HCT116 (cell line): ENCODE results near the gene GREM2. TPM values are rescaled to one million over a fixed set of nuclear protein-coding genes. Genes with fewer than 3 reads are reported as not detected.

Source experiments
- ATAC-seq: fragments of 200-7000 bp; cut with Tn5 transposase; 2 replicates; pipeline ENCODE4 v1.9.1; 2020; ENCODE audit warnings: mild to moderate bottlenecking, moderate library complexity
- BruUV-seq: library from RNA; stranded (reverse); fragments of 400-500 nt; replicated peaks from 2 replicates; lab custom pipeline; 2021; lab: Mats Ljungman, UMichigan
- CTCF ChIA-PET: fragments of 300-600 bp; sonication (Branson Sonifier 250); formaldehyde crosslinking; loops from one replicate; lab custom pipeline; 2021; ENCODE audit warnings: antibody characterized with exemption; lab: Charles Lee
- POLR2A ChIA-PET: fragments of 300-600, 350-600 bp; sonication (Branson Sonifier 250); formaldehyde crosslinking; loops from one replicate; lab custom pipeline; 2021; ENCODE audit warnings: antibody characterized with exemption; lab: Charles Lee
- RAD21 ChIA-PET, 2 experiments: fragments of 300-600 bp; sonication (Branson Sonifier 250); formaldehyde crosslinking; loops; one replicate each; lab custom pipeline; 2023; ENCODE audit warnings: low total read pairs in 2 of 2; ENCODE audit not compliant: uncharacterized antibody in 2 of 2, unreplicated experiment in 2 of 2, low non-redundant PET in 1 of 2; lab: Charles Lee
- DNase-seq: peaks from one replicate; pipeline ENCODE4 v3.0.0-alpha.2; 2010; ENCODE audit warnings: low read depth, low spot score
- H2AFZ ChIP-seq: fragments of 200-600 bp; shearing (Covaris generic), sonication (generic); 2 replicates; pipeline ENCODE4 v1.6.1; 2017; ENCODE audit warnings: low read depth, mixed run types, mixed read lengths, antibody characterized with exemption, low read length; ENCODE audit not compliant: poor library complexity, severe bottlenecking
- H3K27ac ChIP-seq: 2 replicates; pipeline ENCODE4 v1.5.1; 2012; ENCODE audit warnings: low read depth, low read length
- H3K27me3 ChIP-seq: fragments of 200-600 bp; sonication (generic); 2 replicates; pipeline ENCODE4 v1.6.1; 2016; ENCODE audit warnings: mixed run types, low read length, mixed read lengths; ENCODE audit not compliant: insufficient read depth
- H3K36me3 ChIP-seq, 2 experiments: fragments of 200-500 bp in 1 of 2; fragments of 200-600 bp in 1 of 2; sonication (Bioruptor generic) in 1 of 2; sonication (generic) in 1 of 2; 2 replicates each; pipeline versions ENCODE4 v1.5.1 to v1.6.1; 2014 to 2016; ENCODE audit warnings: low read length in 2 of 2, inconsistent platforms in 1 of 2, mixed read lengths in 1 of 2, mixed run types in 1 of 2; ENCODE audit not compliant: insufficient read depth in 2 of 2, control insufficient read depth in 1 of 2
- H3K4me1 ChIP-seq, 2 experiments: fragments of 200-600 bp in 1 of 2; sonication (generic) in 1 of 2; 2 replicates each; pipeline versions ENCODE4 v1.5.1 to v1.6.1; 2012 to 2017; ENCODE audit warnings: low read length in 2 of 2, inconsistent platforms in 1 of 2, mild to moderate bottlenecking in 1 of 2, mixed read lengths in 1 of 2, mixed run types in 1 of 2, moderate library complexity in 1 of 2; ENCODE audit not compliant: insufficient read depth in 2 of 2, control insufficient read depth in 1 of 2
- H3K4me2 ChIP-seq: fragments of 200-600 bp; sonication (generic); 2 replicates; pipeline ENCODE4 v1.6.1; 2017; ENCODE audit warnings: mixed run types, low read length, mixed read lengths
- H3K4me3 ChIP-seq, 2 experiments: fragments of 200-600 bp in 1 of 2; sonication (generic) in 1 of 2; replicated peaks in 1 of 2; 2 replicates each; pipeline ENCODE4 v1.5.1; 2011 to 2016; ENCODE audit warnings: low read length in 2 of 2, control low read depth in 1 of 2, low read depth in 1 of 2, mild to moderate bottlenecking in 1 of 2, mixed read lengths in 1 of 2, mixed run types in 1 of 2
- H3K79me2 ChIP-seq: fragments of 200-600 bp; sonication (generic); 2 replicates; pipeline ENCODE4 v1.6.1; 2017; ENCODE audit warnings: mild to moderate bottlenecking, mixed run types, low read length, moderate library complexity, mixed read lengths; ENCODE audit not compliant: insufficient read depth
- H3K9ac ChIP-seq: fragments of 200-600 bp; sonication (generic); 2 replicates; pipeline ENCODE4 v1.6.1; 2016; ENCODE audit warnings: low read length, mixed read lengths
- H3K9me2 ChIP-seq: fragments of 200-600 bp; sonication (generic), shearing (Covaris generic); 2 replicates; pipeline ENCODE4 v1.6.1; 2017; ENCODE audit warnings: mixed run types, mild to moderate bottlenecking, moderate library complexity; ENCODE audit not compliant: insufficient read depth
- H3K9me3 ChIP-seq, 2 experiments: fragments of 200-500 bp in 1 of 2; fragments of 200-600 bp in 1 of 2; sonication (Bioruptor generic) in 1 of 2; sonication (generic) in 1 of 2; 2 replicates each; pipeline ENCODE4 v1.6.1; 2014 to 2017; ENCODE audit warnings: low read length in 2 of 2, mixed read lengths in 2 of 2, inconsistent platforms in 1 of 2, low read depth in 1 of 2, mild to moderate bottlenecking in 1 of 2, mixed run types in 1 of 2, moderate library complexity in 1 of 2; ENCODE audit not compliant: control insufficient read depth in 1 of 2, insufficient read depth in 1 of 2
- H4K20me1 ChIP-seq: fragments of 200-600 bp; sonication (generic), shearing (Covaris generic); 2 replicates; pipeline ENCODE4 v1.6.1; 2017; ENCODE audit warnings: mixed run types, mild to moderate bottlenecking, moderate library complexity; ENCODE audit not compliant: insufficient read depth
- ATF3 ChIP-seq: IDR thresholded peaks from 2 replicates; pipeline ENCODE4 v1.6.1; 2012
- CTCF ChIP-seq, 3 experiments: fragments of 200-600 bp in 1 of 3; sonication (generic) in 1 of 3; IDR thresholded peaks in 2 of 3; conservative IDR thresholded peaks in 1 of 3; 2 replicates each; pipeline ENCODE4 v1.5.1; 2012 to 2017; ENCODE audit warnings: low read depth in 2 of 3, low read length in 2 of 3, antibody characterized with exemption in 1 of 3, borderline replicate concordance in 1 of 3, control low read depth in 1 of 3, mild to moderate bottlenecking in 1 of 3, mixed read lengths in 1 of 3, mixed run types in 1 of 3, moderate library complexity in 1 of 3; ENCODE audit not compliant: insufficient read depth in 1 of 3
- EGR1 ChIP-seq: IDR thresholded peaks from 2 replicates; pipeline ENCODE4 v1.6.1; 2012; ENCODE audit warnings: low read depth
- ELF1 ChIP-seq: IDR thresholded peaks from 2 replicates; pipeline ENCODE4 v1.6.1; 2012; ENCODE audit warnings: low read depth, borderline replicate concordance
- EZH2 ChIP-seq: fragments of 200-600 bp; sonication (generic); IDR thresholded peaks from 2 replicates; pipeline ENCODE4 v1.6.1; 2017; ENCODE audit warnings: antibody characterized with exemption, mixed run types
- EZH2phosphoT487 ChIP-seq: fragments of 200-600 bp; IDR thresholded peaks from 2 replicates; pipeline ENCODE4 v1.6.1; 2018; ENCODE audit warnings: antibody characterized with exemption, borderline replicate concordance
- FOSL1 ChIP-seq: IDR thresholded peaks from 2 replicates; pipeline ENCODE4 v1.6.1; 2012; ENCODE audit warnings: low read depth
- JUND ChIP-seq: IDR thresholded peaks from 2 replicates; pipeline ENCODE4 v1.6.1; 2012
- MAX ChIP-seq: IDR thresholded peaks from 2 replicates; pipeline ENCODE4 v1.6.1; 2012
- POLR2AphosphoS5 ChIP-seq: IDR thresholded peaks from 2 replicates; pipeline ENCODE4 v1.6.1; 2011; ENCODE audit warnings: mild to moderate bottlenecking, low read depth, low read length, moderate library complexity
- SIN3A ChIP-seq: IDR thresholded peaks from 2 replicates; pipeline ENCODE4 v1.6.1; 2012; ENCODE audit warnings: low read depth
- SP1 ChIP-seq: IDR thresholded peaks from 2 replicates; pipeline ENCODE4 v1.6.1; 2012; ENCODE audit warnings: low read depth
- SRF ChIP-seq: IDR thresholded peaks from 2 replicates; pipeline ENCODE4 v1.6.1; 2012; ENCODE audit warnings: low read depth
- YY1 ChIP-seq: IDR thresholded peaks from 2 replicates; pipeline ENCODE4 v1.6.1; 2011; ENCODE audit warnings: low read length, low read depth, moderate library complexity, mild to moderate bottlenecking; ENCODE audit not compliant: insufficient replicate concordance; ENCODE audit errors: extremely low read depth
- ZFX ChIP-seq: fragments of 450-650 bp; IDR thresholded peaks from 2 replicates; pipeline ENCODE4 v1.6.1; 2017
- ZNF274 ChIP-seq: fragments of 200-500 bp; sonication (Bioruptor generic); IDR thresholded peaks from 2 replicates; pipeline ENCODE4 v1.6.1; 2014; ENCODE audit warnings: mild to moderate bottlenecking, low read depth, low read length, inconsistent platforms
- intact Hi-C: fragments of 100-400 bp; cut with micrococcal nuclease; formaldehyde crosslinking; loops from 2 replicates; pipeline ENCODE4 v1.10.0; 2022
- total RNA-seq: library from RNA; stranded (reverse); gene quantifications from one replicate; pipeline ENCODE4 v1.2.1, GENCODE V29; 2021; ENCODE audit not compliant: unreplicated experiment

The GREM2 gene
- total RNA-seq, 1 experiment from 2014 or later, result not detected

GRCh38 chr1:240572328-240572727, 39.6 kb downstream of the GREM2 start:
- Histone ChIP-seq H3K27ac (no peak overlapping the region), H3K9me2 (no peaks in the 10 kb centered on the region), H3K4me1 (no peaks in the 10 kb centered on the region)
- ATAC-seq, result no peak
- TF ChIP-seq ZNF274, result no peak
- TF ChIP-seq JUND, result no peak
- no peak for TF ChIP-seq MAX
- no peak for TF ChIP-seq FOSL1
- TF ChIP-seq ATF3, result no peak
- TF ChIP-seq EZH2phosphoT487, result no peak
- no peak for TF ChIP-seq EZH2
- no peak for TF ChIP-seq ZFX
- no peak for TF ChIP-seq SRF
- no peak for TF ChIP-seq ELF1
- TF ChIP-seq EGR1, result no peak
- TF ChIP-seq SIN3A, result no peak
- TF ChIP-seq SP1, result no peak
- TF ChIP-seq, all 23 proteins: peak for 0
- Histone ChIP-seq H3K4me2 (no peak overlapping the region), H3K4me3 (no peak overlapping the region), H3K36me3 (no peaks in the 10 kb centered on the region), H3K27me3 (no peaks in the 10 kb centered on the region), H3K9ac (no peak overlapping the region), H3K9me3 (peaks cover 5 to 12% of the 10 kb centered on the region in 2 experiments; a peak in 2 of 4 replicates), H2AFZ (no peak overlapping the region), H3K79me2 (no peaks in the 10 kb centered on the region), H4K20me1 (no peaks in the 10 kb centered on the region)
- RAD21 ChIA-PET, result no interaction called here
- no TSS peak for BruUV-seq
- intact Hi-C loops, result no loop called here
- DNase-seq, result no peak
- CTCF ChIA-PET, result no interaction called here
- POLR2A ChIA-PET, result no interaction called here

GRCh38 chr1:240571782-240572181, 40.2 kb downstream of the GREM2 start:
- Histone ChIP-seq H3K36me3 (no peaks in the 10 kb centered on the region), H3K4me1 (no peaks in the 10 kb centered on the region), H3K9ac (no peak overlapping the region), H3K9me3 (peaks cover 8 to 11% of the 10 kb centered on the region in 2 experiments; a peak in 2 of 4 replicates), H3K9me2 (no peaks in the 10 kb centered on the region), H3K79me2 (no peaks in the 10 kb centered on the region), H3K4me2 (no peak overlapping the region), H2AFZ (no peak overlapping the region), H4K20me1 (no peaks in the 10 kb centered on the region), H3K27me3 (no peaks in the 10 kb centered on the region), H3K27ac (no peak overlapping the region), H3K4me3 (no peak overlapping the region)
- intact Hi-C loops, result no loop called here
- CTCF ChIA-PET, result no interaction called here
- no peak for DNase-seq
- RAD21 ChIA-PET, result no interaction called here
- no peak for ATAC-seq
- POLR2A ChIA-PET, result no interaction called here
- TF ChIP-seq EZH2phosphoT487, result no peak
- no peak for TF ChIP-seq SRF
- no peak for TF ChIP-seq ELF1
- TF ChIP-seq ATF3, result no peak
- no peak for TF ChIP-seq SIN3A
- TF ChIP-seq EZH2, result no peak
- TF ChIP-seq MAX, result no peak
- no peak for TF ChIP-seq CTCF (IDR thresholded peaks at IDR 0.05 in 2 of 3, conservative IDR thresholded peaks at IDR 0.05 in 1 of 3; ENCODE audit: borderline replicate concordance in 1 of 3, insufficient read depth in 1 of 3, low read depth in 2 of 3, low read length in 2 of 3)
- TF ChIP-seq FOSL1, result no peak
- no peak for TF ChIP-seq EGR1
- TF ChIP-seq YY1, result no peak
- TF ChIP-seq POLR2AphosphoS5, result no peak
- TF ChIP-seq, all 23 proteins: peak for 0
- no TSS peak for BruUV-seq
